Parathyroid adenoma (tissue), 2 donors: ENCODE data around the gene C2CD2.

ENCODE experiments used
- H2AFZ ChIP-seq: fragments of 300-600 bp; sonication (generic); one replicate; pipeline ENCODE4 v1.7.0; 2017; ENCODE audit warnings: antibody characterized with exemption, mild to moderate bottlenecking
- H3K27ac ChIP-seq: fragments of 300-600 bp; sonication (generic); one replicate; pipeline ENCODE4 v1.7.0; 2017
- H3K27me3 ChIP-seq: fragments of 300-600 bp; sonication (generic); one replicate; pipeline ENCODE4 v1.7.0; 2017; ENCODE audit warnings: low read length; ENCODE audit not compliant: control insufficient read depth, insufficient read depth
- H3K36me3 ChIP-seq: fragments of 300-600 bp; sonication (generic); one replicate; pipeline ENCODE4 v1.7.0; 2017; ENCODE audit warnings: low read length; ENCODE audit not compliant: control insufficient read depth, insufficient read depth
- H3K4me1 ChIP-seq: fragments of 300-600 bp; sonication (generic); one replicate; pipeline ENCODE4 v1.7.0; 2017; ENCODE audit warnings: control low read depth
- H3K4me2 ChIP-seq: fragments of 300-600 bp; sonication (generic); one replicate; pipeline ENCODE4 v1.7.0; 2017; ENCODE audit warnings: low read length
- H3K4me3 ChIP-seq: fragments of 300-600 bp; sonication (generic); one replicate; pipeline ENCODE4 v1.7.0; 2017; ENCODE audit warnings: low read depth, low read length
- H3K79me2 ChIP-seq: fragments of 300-600 bp; sonication (generic); one replicate; pipeline ENCODE4 v1.7.0; 2017; ENCODE audit warnings: control low read depth
- H3K9ac ChIP-seq: fragments of 300-600 bp; sonication (generic); one replicate; pipeline ENCODE4 v1.7.0; 2017; ENCODE audit warnings: mild to moderate bottlenecking
- H3K9me3 ChIP-seq: fragments of 300-600 bp; sonication (generic); one replicate; pipeline ENCODE4 v1.7.0; 2017; ENCODE audit warnings: low read length; ENCODE audit not compliant: control insufficient read depth
- TF ChIP-seq, protein P1 (sequence below): fragments of 300-600 bp; sonication (generic); IDR thresholded peaks from one replicate; pipeline ENCODE4 v1.7.0; 2017; ENCODE audit warnings: antibody characterized with exemption, mild to moderate bottlenecking
- donor health status: primary hyperparathyroidism.

Gene C2CD2

GRCh38 chr21:41973861-41974751 is 20.3 kb upstream of the C2CD2 start:
- no peak overlapping the region for H2AFZ ChIP-seq
- TF ChIP-seq, protein P1, sequence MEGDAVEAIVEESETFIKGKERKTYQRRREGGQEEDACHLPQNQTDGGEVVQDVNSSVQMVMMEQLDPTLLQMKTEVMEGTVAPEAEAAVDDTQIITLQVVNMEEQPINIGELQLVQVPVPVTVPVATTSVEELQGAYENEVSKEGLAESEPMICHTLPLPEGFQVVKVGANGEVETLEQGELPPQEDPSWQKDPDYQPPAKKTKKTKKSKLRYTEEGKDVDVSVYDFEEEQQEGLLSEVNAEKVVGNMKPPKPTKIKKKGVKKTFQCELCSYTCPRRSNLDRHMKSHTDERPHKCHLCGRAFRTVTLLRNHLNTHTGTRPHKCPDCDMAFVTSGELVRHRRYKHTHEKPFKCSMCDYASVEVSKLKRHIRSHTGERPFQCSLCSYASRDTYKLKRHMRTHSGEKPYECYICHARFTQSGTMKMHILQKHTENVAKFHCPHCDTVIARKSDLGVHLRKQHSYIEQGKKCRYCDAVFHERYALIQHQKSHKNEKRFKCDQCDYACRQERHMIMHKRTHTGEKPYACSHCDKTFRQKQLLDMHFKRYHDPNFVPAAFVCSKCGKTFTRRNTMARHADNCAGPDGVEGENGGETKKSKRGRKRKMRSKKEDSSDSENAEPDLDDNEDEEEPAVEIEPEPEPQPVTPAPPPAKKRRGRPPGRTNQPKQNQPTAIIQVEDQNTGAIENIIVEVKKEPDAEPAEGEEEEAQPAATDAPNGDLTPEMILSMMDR: no peak
- no peaks in the 10 kb centered on the region for H3K79me2 ChIP-seq
- no peak overlapping the region for H3K9ac ChIP-seq
- no peak overlapping the region for H3K4me2 ChIP-seq
- H3K4me3 ChIP-seq: no peak overlapping the region
- no peak overlapping the region for H3K27ac ChIP-seq
- H3K9me3 ChIP-seq: no peaks in the 10 kb centered on the region
- no peaks in the 10 kb centered on the region for H3K36me3 ChIP-seq
- no peaks in the 10 kb centered on the region for H3K4me1 ChIP-seq
- no peaks in the 10 kb centered on the region for H3K27me3 ChIP-seq

- no peak overlapping the region for H3K9ac ChIP-seq
- no peaks in the 10 kb centered on the region for H3K9me3 ChIP-seq
- H3K4me3 ChIP-seq: no peak overlapping the region
- no peaks in the 10 kb centered on the region for H3K27me3 ChIP-seq
- H2AFZ ChIP-seq: no peak overlapping the region
- no peaks in the 10 kb centered on the region for H3K79me2 ChIP-seq
- no peaks in the 10 kb centered on the region for H3K4me1 ChIP-seq
- TF ChIP-seq, protein P1: no peak
- no peak overlapping the region for H3K27ac ChIP-seq
- H3K4me2 ChIP-seq: no peak overlapping the region
- H3K36me3 ChIP-seq: no peaks in the 10 kb centered on the region
Observed at GRCh38 chr21:41973427-41973831, 19.6 kb upstream of the C2CD2 start.

DNA sequence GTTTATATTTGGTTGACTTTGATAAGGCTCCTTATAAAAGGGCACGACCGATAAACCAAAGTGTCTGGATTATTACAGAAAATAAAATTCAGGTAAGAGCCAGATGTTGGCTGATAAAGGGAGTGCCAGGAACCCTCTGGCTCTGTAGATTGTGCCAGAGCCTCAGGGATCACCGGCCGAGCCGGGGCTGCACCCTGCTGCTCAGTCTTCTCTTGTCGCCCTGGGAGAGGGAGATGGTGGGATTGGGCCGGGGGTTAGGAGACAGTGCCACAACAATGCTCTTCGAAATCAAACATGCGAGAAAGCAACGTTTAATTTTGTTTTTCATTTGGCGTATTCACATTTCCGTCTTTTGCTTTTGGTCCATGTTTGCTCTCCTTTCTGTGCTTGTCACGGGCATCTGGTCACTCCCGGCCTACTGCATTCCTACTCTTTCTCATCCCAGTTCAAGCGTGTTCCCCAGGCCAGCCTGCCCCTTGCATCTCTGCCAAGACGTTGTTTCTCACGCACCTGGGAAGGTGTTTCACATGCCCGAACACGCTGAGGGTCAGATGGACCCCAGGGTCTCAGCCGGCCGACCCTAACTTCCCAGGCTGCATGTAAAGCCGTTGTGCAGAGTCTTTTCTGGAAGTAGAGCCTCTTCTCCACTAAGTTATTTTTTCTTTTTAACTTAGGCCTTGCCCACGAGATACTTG is 18.8 kb upstream of the C2CD2 start:
- H2AFZ ChIP-seq: no peak overlapping the region
- TF ChIP-seq, protein P1: no peak
- no peak overlapping the region for H3K9ac ChIP-seq
- H3K27ac ChIP-seq: no peak overlapping the region
- no peaks in the 10 kb centered on the region for H3K36me3 ChIP-seq
- H3K27me3 ChIP-seq: no peaks in the 10 kb centered on the region
- H3K4me1 ChIP-seq: no peaks in the 10 kb centered on the region
- no peak overlapping the region for H3K4me3 ChIP-seq
- H3K9me3 ChIP-seq: no peaks in the 10 kb centered on the region
- H3K79me2 ChIP-seq: no peaks in the 10 kb centered on the region
- H3K4me2 ChIP-seq: no peak overlapping the region

DNA sequence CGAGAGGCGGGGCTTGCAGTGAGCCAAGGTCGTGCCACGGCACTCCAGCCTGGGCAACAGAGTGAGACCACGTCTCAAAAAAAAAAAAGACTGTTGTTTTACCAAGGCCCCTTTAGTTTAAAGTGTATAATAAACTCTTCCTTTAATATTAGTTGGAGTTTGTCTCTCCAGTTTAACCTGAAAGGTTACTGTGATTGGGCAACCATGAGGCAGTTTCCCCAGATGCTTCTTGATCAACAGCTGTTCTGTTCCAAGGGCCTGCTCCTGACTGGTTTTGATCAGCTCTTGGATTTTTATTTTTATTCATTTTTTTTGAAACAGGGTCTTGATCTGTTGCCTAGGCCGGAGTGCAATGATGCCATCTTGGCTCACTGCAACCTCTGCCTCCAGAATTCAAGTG is 18.1 kb upstream of the C2CD2 start:
- no peaks in the 10 kb centered on the region for H3K36me3 ChIP-seq
- no peak overlapping the region for H2AFZ ChIP-seq
- no peak overlapping the region for H3K27ac ChIP-seq
- H3K4me1 ChIP-seq: no peaks in the 10 kb centered on the region
- no peak overlapping the region for H3K4me3 ChIP-seq
- no peaks in the 10 kb centered on the region for H3K79me2 ChIP-seq
- H3K4me2 ChIP-seq: no peak overlapping the region
- no peaks in the 10 kb centered on the region for H3K27me3 ChIP-seq
- TF ChIP-seq, protein P1: no peak
- no peaks in the 10 kb centered on the region for H3K9me3 ChIP-seq
- H3K9ac ChIP-seq: no peak overlapping the region
